HAP-1 (cell line): ENCODE measurements around the gene KARS1.

Experiments
- DNase-seq, 2 experiments: peaks; one replicate each; pipeline ENCODE4 v3.0.0-alpha.2; 2016 to 2020; ENCODE audit warnings: low spot score in 2 of 2
- H3K27me3 ChIP-seq: fragments of 250-450 bp; sonication (Bioruptor Pico); 2 replicates; pipeline ENCODE4 v1.5.1; 2020; ENCODE audit warnings: low read depth, mild to moderate bottlenecking, moderate library complexity
- H3K36me3 ChIP-seq: fragments of 250-450 bp; sonication (Bioruptor Pico); replicated peaks from 2 replicates; pipeline ENCODE4 v1.5.1; 2020; ENCODE audit warnings: mild to moderate bottlenecking
- H3K4me1 ChIP-seq: fragments of 250-450 bp; sonication (Bioruptor Pico); 2 replicates; pipeline ENCODE4 v1.5.1; 2020; ENCODE audit warnings: mild to moderate bottlenecking
- H3K4me3 ChIP-seq: fragments of 250-450 bp; sonication (Bioruptor Pico); 2 replicates; pipeline ENCODE4 v1.5.1; 2020; ENCODE audit warnings: mild to moderate bottlenecking, moderate library complexity
- H3K9me3 ChIP-seq: fragments of 250-450 bp; sonication (Bioruptor Pico); 2 replicates; pipeline ENCODE4 v1.5.1; 2020; ENCODE audit warnings: mild to moderate bottlenecking, moderate library complexity
- in situ Hi-C: fragments of 300-500 bp; cut with MboI; formaldehyde crosslinking; loops from 3 replicates; pipeline ENCODE4 v1.14.3; 2020; ENCODE audit warnings: low sequenced_read_pairs, inconsistent platforms, mixed read lengths

Gene KARS1

GRCh38 chr16:75590920-75591843, 56.3 kb downstream of the KARS1 start:
- in situ Hi-C loops: no loop called here
- no peaks in the 10 kb centered on the region for H3K36me3 ChIP-seq
- H3K4me3 ChIP-seq: no peak overlapping the region

DNA sequence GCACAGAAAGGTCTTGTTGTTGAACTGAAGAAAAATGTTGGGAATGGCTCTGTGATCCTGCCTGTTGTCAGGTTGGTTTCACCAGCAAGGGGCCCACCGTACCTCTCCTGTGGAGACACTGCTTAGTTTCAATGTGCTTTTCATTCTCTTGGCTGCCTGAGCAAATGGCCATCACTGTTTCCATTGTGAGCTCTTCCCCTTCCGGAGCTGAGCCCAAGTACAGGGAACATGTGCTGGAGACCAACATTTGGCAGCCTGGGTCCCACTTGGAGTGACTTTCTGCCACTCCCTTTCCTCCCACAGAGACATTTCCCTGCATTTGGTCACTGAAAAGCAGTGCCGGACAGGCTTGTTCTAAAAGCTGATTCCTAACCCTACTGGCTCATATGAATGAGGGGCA, 58.2 kb downstream of the KARS1 start:
- in situ Hi-C loops: no loop called here
- H3K4me1 ChIP-seq: no peaks in the 10 kb centered on the region
- H3K27me3 ChIP-seq: no peaks in the 10 kb centered on the region
- no peaks in the 10 kb centered on the region for H3K9me3 ChIP-seq
- DNase-seq: no peak
- H3K36me3 ChIP-seq: no peaks in the 10 kb centered on the region; the same call in 1 of the 2 replicates
- H3K4me3 ChIP-seq: no peak overlapping the region

More at GRCh38 chr16:75590920-75591843, 56.3 kb downstream of the KARS1 start:
- no peaks in the 10 kb centered on the region for H3K27me3 ChIP-seq
- no peak for DNase-seq
- no peaks in the 10 kb centered on the region for H3K4me1 ChIP-seq
- H3K9me3 ChIP-seq: no peaks in the 10 kb centered on the region

DNA sequence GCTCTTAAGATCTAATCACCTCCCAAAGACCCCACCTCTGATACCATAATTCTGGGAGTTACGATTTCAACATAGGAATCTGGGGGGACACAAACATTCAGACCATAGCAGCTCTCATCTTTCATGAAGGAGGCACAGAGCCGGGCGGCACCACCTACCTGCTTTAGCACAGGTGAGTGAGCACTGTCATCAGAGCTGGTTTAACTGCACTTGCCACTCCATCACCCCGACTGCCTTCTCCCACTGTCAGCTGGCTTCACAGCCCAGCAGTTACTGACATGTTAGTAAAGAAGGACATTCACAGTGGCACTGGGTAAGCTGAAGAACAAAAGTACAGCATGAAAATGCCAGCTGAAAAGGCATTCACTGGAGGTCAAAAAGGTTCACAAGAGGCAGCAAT, 58.7 kb downstream of the KARS1 start:
- no peaks in the 10 kb centered on the region for H3K9me3 ChIP-seq
- in situ Hi-C loops: no loop called here
- DNase-seq: no peak

GRCh38 chr16:75584108-75584507, 63.4 kb downstream of the KARS1 start:
- Histone ChIP-seq H3K4me3 (no peak overlapping the region), H3K36me3 (peaks cover 4% of the 10 kb centered on the region), H3K4me1 (no peaks in the 10 kb centered on the region), H3K27me3 (no peaks in the 10 kb centered on the region), H3K9me3 (no peaks in the 10 kb centered on the region)
- in situ Hi-C loops: no loop called here
- no peak for DNase-seq

More for the DNA sequence above, 58.7 kb downstream of the KARS1 start:
- Histone ChIP-seq H3K4me1 (no peaks in the 10 kb centered on the region), H3K36me3 (no peaks in the 10 kb centered on the region; the same call in 1 of the 2 replicates), H3K27me3 (no peaks in the 10 kb centered on the region), H3K4me3 (no peak overlapping the region)

- Histone ChIP-seq H3K9me3 (no peaks in the 10 kb centered on the region), H3K4me1 (peaks cover 9% of the 10 kb centered on the region)
Observed at GRCh38 chr16:75579281-75579834, 68.1 kb downstream of the KARS1 start.

DNA sequence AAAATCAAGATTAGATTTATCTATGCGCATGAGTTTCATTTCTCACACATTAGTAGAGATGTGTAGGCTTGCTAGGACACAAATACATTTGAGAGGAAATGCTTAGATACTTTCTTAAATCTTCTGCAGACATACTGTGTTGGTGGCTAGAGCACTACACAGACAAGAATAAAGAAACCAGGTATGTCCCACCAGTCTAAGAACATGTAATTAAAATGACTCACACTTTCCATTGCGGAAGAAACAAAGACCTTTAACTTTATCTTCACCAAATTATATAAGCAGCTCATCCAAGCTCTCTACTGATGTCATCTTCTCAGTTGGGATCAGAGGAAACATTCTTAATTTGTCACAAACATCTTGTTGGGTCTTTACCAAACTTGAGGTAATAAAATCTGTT, 68.7 kb downstream of the KARS1 start:
- in situ Hi-C loops: no loop called here
- Histone ChIP-seq H3K4me1 (peaks cover 9% of the 10 kb centered on the region), H3K9me3 (no peaks in the 10 kb centered on the region), H3K36me3 (peaks cover 42% of the 10 kb centered on the region), H3K4me3 (no peak overlapping the region), H3K27me3 (no peaks in the 10 kb centered on the region)
- DNase-seq: no peak

More at GRCh38 chr16:75579281-75579834, 68.1 kb downstream of the KARS1 start:
- Histone ChIP-seq H3K36me3 (peaks cover 36% of the 10 kb centered on the region), H3K27me3 (no peaks in the 10 kb centered on the region), H3K4me3 (no peak overlapping the region)
- in situ Hi-C loops: no loop called here
- DNase-seq: no peak

GRCh38 chr16:75578212-75578611, 69.3 kb downstream of the KARS1 start:
- H3K9me3 ChIP-seq: no peaks in the 10 kb centered on the region
- peaks cover 9% of the 10 kb centered on the region for H3K4me1 ChIP-seq
- no peak for DNase-seq
- no peak overlapping the region for H3K4me3 ChIP-seq
- H3K27me3 ChIP-seq: no peaks in the 10 kb centered on the region
- in situ Hi-C loops: no loop called here
- peaks cover 47% of the 10 kb centered on the region for H3K36me3 ChIP-seq
